SW480 (cell line): ENCODE measurements around the gene RAB8B.

ENCODE experiments used
- DNase-seq: peaks from one replicate; pipeline ENCODE4 v3.0.0-alpha.2; 2016; ENCODE audit warnings: low spot score

The RAB8B gene

GRCh38 chr15:63276342-63277037 is 87.1 kb downstream of the RAB8B start:
- no peak for DNase-seq

GRCh38 chr15:63277038-63277892 is 87.9 kb downstream of the RAB8B start, which contains the start of gene APH1B:
APH1B (plus strand) TSS chr15:63277605; CDS start chr15:63277624, 19 bp downstream.
- peak; percentile 63 for DNase-seq

- DNase-seq, result no peak
Observed at GRCh38 chr15:63277893-63278456, 88.6 kb downstream of the RAB8B start.

DNA sequence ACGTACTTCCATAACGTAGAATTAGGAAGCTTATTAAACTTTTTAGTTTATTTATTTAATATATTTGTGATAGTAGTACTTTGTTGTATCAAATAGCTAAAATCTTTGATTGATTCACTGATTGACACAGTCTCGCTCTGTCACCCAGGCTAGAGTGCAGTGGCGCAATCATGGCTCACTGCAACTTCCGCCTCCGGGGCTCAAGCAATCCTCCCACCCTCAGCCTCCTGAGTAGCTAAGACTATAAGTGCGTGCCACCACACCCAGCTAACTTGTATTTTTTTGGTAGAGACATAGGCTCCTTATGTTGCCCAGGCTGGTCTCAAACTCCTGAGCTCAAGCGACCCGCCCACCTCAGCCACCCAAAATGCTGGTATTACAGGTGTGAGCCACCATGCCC is 93.7 kb downstream of the RAB8B start:
- no peak for DNase-seq

- DNase-seq, result no peak
Observed at GRCh38 chr15:63284335-63284734, 94.9 kb downstream of the RAB8B start.

- no peak for DNase-seq
Observed at GRCh38 chr15:63287109-63287508, 97.7 kb downstream of the RAB8B start.

DNA sequence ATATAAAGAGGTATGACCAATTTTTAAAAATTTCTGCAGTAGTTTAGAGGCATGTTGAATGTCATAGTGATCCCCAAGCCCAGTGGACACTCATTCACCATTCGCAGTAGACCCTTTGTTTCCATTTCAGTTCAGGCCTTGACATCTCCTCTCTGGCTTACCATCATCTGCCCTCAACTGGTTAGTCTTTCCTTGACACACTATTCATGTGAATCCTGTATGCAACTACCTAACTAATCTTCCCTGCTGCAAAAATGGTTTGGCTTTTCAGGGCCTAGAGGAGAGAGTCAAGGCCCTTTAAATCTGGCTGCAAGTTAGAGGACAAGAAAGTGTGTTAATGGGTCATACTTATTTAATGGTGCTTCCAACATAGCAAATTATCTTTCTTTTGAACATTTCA is 98.9 kb downstream of the RAB8B start:
- DNase-seq, result no peak

- DNase-seq, result peak; percentile 38
Observed at GRCh38 chr15:63288778-63289378, 99.5 kb downstream of the RAB8B start.

DNA sequence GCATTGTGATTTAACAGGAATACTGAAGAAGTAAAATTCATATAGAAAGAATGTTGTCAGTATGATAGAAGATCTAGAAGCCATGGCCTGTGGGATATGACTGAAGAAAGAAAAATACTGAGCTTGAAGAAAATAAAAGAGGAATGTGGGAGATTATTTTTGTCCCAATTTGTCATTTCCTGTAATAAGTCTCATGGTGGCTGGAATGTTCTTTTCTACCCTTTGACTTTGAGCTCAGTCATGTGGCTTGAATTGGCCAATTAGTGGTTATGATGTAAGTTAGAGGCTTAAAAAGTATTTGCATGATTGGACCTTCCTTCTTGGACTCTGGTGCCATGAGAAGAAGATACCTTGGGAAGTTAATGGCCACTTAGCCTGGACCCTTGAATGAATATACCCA is 102.1 kb downstream of the RAB8B start:
- no peak for DNase-seq

DNA sequence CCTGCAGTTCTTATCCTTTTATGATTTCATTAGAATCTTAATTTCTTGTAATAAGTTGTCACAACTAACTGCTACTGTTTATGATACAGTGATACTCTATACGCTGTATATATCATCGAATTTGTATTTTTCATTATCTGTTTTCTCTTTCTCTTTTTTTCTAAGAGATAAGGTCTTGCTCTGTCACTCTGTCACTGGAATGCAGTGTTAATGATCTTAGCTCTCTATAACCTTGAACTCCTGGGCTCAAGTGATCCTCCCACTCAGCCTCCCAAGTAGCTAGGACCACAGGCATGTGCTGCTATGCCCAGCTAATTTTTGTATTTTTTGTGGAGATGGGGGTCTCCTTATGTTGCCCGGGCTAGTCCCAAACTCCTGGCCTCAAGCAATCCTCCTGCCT is 102.8 kb downstream of the RAB8B start:
- no peak for DNase-seq

DNA sequence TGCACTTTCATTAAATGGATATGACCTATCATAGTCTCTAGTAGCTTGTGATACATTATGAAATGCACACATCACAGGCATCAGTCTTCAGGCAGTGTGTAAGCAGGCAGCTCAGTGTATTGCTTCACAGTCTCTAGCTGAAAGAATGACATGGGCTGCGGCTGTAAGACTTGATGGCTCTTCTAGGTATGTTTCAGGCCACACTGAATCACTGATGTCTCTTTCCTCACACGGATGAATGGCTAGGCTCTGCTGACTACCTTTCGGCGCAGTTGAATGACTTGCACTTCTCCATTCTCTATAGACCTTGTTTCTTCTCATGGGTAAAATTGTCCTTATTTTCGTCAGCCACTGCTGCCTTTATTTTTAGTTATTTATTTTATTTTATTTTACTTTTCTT is 103.4 kb downstream of the RAB8B start:
- DNase-seq, result no peak

DNA sequence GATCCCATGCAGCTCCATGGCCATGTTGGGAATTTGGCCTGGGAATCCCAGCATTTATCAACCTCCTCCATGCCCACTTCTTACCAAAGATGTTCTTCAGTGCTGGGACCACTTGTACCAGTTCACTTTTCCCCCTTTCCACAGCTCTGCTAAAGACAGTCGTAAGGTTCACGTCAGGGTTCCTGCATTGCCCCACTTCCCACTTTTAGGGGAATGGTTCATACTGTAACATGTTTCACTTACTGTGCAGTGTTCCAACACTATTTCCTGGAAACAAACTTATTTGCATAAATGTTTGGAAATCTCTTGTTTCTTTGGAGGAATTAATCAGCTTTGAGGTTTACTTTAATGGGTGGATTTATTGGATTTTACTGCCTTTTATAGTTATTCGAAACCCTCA is 105.0 kb downstream of the RAB8B start:
- DNase-seq, result no peak

DNA sequence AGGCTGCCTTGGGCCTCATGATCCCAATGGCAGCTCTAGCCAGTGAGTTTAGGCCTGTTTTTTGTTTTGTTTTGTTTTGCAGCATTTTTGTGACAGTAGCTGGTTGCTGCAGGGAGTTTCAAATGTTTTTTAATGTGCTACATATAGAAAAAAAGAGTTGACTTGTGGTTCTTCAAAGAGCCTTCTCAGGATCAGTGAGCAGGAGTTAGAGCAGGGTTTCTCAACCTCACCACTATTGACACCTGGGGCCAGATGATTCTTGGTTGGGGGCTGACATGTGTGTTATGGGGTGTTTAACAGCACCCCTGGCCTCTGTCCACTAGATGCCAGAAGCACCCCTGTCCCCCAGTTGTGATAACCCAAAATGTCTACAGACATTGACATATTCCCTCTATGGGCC is 105.9 kb downstream of the RAB8B start:
- no peak for DNase-seq

DNA sequence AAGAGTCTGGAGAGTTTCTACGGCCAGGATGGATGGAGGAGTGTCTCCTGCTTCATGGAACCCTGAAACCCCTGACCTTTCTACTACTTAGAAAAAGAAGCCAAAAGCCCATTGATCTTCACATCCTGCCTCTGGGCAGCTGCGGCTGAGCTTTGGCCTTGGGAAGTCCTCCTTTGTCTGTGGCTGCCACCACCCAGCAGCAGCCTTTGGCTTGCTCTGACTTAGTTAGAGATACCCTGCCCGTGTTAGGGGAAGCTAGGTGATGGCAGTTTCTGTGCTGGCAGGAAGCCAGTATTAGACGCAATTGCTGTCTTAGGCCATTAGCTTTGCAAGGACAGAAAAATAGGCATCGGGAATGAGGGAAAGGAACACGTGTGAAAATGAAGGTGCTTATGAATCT is 106.8 kb downstream of the RAB8B start:
- no peak for DNase-seq

DNA sequence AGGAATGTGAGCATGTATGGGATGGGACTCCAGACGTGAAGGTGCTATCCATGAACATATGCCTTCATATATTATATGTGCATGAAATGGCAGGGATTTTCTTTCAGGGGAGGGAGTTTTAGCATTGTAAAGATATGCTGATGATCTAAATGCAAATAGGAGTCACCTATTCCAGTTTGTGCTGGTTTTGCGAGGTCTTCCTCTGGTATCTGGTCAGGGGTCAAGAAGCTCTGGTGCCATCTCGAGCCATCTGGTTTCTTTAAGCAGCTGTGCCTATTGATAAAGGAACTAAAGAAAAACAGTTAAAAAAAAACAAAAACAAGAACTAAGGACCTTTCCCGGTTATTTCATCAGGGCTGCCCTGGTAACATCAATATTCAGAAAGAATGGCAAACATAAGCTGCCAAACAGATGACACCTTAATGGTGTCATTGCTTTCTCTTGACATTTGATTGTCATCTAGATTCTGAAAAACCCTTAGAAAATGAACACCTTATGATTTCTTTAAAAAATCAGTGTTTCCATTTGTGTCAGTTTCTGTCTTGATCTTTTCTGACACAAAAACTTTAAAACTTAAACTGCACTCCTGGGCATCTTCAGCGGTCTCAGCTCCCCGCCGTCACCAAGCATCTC is 110.7 kb downstream of the RAB8B start:
- no peak for DNase-seq

DNA sequence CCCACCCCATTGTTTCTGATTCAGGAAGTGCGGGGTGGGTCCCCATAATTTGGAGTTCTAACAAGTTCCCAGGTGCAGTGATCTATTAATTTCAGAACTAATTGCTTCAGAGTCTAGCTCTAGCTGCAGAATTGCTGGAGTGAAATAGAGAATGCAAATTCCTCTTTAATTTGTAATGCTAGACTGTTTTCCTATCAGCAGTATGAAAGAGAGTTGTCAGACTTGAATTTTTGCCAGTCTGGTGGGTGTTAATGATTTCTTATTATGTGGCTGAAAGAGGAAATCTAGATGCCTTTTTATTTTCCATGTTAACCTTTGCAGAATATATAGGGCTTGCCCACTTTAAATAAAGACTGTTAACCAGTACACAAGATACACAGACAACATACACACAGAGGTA is 111.7 kb downstream of the RAB8B start:
- no peak for DNase-seq

DNA sequence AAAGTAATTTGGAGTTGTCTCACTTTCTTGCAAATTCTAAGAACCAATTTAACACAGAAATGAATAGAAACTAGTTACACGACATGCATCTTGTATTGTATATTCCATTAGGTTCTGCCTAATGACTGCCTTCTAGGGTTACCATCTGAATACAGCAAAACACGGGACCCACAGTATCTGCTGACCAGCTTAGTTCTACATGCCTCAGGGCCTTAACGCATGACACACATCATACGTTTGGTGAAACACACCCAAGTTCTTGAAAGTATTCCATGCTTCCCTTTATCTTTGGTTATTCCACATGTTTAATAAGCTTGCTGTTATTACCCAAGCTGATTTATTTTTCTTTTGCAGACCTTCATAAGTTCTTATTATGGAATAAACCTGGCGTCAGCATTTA is 115.9 kb downstream of the RAB8B start:
- no peak for DNase-seq

- no peak for DNase-seq
Observed at GRCh38 chr15:63306492-63307073, 117.2 kb downstream of the RAB8B start.

DNA sequence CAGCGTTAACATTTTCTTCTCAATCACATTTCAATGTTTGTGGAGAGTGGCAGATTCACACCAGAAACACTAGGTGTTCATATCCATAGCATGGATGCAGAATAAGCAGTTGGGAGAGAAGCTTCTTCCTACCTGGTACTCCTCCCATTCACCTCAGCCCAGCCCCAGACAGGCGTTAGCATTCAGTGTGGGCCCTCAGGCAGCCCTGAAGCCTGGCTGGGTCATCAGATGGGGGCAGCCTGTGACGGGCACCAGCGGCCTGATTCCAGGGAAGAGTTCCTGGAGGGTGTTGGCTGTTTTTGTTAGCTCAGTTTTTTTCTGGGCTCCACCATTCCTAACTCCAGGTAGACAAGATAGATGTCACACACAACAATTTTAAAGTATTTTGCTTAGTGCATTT is 119.1 kb downstream of the RAB8B start:
- DNase-seq, result no peak

DNA sequence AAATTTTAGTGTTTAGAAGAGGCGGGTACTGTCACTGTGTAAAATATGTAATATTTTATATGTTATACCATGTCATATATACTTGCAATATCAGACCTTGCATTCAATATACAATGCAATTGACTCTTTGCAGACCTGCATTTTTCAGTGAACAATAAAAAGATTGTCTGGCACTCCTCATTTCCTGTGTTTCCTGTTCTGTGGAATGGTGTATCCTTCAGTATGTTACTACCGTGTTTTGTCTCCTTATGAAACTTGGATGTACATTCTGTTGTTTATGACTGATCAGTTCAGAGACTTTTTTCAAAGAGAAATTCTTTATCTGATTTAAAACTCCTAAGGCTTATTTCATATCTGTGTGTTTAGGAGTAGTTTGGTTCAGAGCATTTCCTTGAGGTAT is 119.5 kb downstream of the RAB8B start:
- DNase-seq, result no peak

- no peak for DNase-seq
Observed at GRCh38 chr15:63310646-63311045, 121.2 kb downstream of the RAB8B start.

DNA sequence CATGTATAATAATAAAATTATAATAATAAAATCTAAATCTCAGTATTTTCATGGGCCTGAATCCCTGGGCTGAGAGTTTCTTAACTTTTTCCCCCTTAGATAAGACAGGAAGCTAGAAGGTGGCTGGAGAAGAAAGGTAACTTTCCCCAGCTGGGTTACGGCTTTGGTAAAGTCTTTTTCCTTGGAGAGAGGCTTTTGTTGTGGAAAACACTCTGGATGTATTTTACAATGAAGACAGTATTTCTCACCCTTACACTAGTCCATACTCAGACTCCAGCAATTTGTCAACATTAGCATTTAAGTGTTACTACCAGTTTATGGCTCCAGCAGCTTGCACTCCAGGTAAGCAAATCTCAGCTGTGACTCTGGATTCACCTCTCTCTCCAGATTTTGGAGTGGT is 122.9 kb downstream of the RAB8B start:
- DNase-seq, result no peak
